Stimulated activated naive B cell treated with anti-CD40 and anti-IgM and Interleukin-4, amounts not matched to agents 10 μg/mL and 1 μg/mL and 100 μg/mL, for 72 hours (primary cell): ENCODE measurements around the gene RERE.
A peak's percentile ranks its signal among the peaks of the same experiment; 100 is the strongest.

ENCODE experiments used
- ATAC-seq, 2 donors: fragments of 150-1000 bp; cut with Tn5 transposase; replicated peaks; 2 replicates each; pipeline ENCODE4 v1.10.0; 2021; ENCODE audit warnings: moderate library complexity in 1 of 2
- DNase-seq: peaks from one replicate; pipeline ENCODE4 v3.0.0; 2021
- H3K27ac Mint-ChIP-seq: one replicate; pipeline ENCODE4 v1.8.0; 2022; ENCODE audit warnings: mild to moderate bottlenecking, mixed read lengths
- H3K27me3 Mint-ChIP-seq, 2 donors: one replicate each; pipeline ENCODE4 v1.8.0; 2022; ENCODE audit warnings: mixed read lengths in 2 of 2
- H3K36me3 Mint-ChIP-seq, 2 donors: one replicate each; pipeline ENCODE4 v1.8.0; 2022; ENCODE audit warnings: mixed read lengths in 2 of 2, mild to moderate bottlenecking in 1 of 2
- H3K4me1 Mint-ChIP-seq, 2 donors: one replicate each; pipeline ENCODE4 v1.8.0; 2022; ENCODE audit warnings: mixed read lengths in 2 of 2, mild to moderate bottlenecking in 1 of 2
- H3K4me3 Mint-ChIP-seq, 2 donors: one replicate each; pipeline ENCODE4 v1.8.0; 2022; ENCODE audit warnings: mild to moderate bottlenecking in 2 of 2, mixed read lengths in 2 of 2, moderate library complexity in 1 of 2
- H3K9me3 Mint-ChIP-seq, 2 donors: one replicate each; pipeline ENCODE4 v1.8.0; 2022; ENCODE audit warnings: mixed read lengths in 2 of 2, mild to moderate bottlenecking in 1 of 2

Gene RERE

GRCh38 chr1:8652467-8653046 lies 164.9 kb downstream of the RERE start:
- Mint-ChIP-seq H3K27me3 (no peaks in the 10 kb centered on the region), H3K9me3 (no peaks in the 10 kb centered on the region), H3K27ac (peak overlapping the region; percentile 81), H3K4me3 (no peak overlapping the region), H3K4me1 (peaks cover 36 to 63% of the 10 kb centered on the region in 2 donors), H3K36me3 (peaks cover 21 to 39% of the 10 kb centered on the region in 2 donors)
- ATAC-seq (peak; percentile 33 to 50), DNase-seq (no peak)

DNA sequence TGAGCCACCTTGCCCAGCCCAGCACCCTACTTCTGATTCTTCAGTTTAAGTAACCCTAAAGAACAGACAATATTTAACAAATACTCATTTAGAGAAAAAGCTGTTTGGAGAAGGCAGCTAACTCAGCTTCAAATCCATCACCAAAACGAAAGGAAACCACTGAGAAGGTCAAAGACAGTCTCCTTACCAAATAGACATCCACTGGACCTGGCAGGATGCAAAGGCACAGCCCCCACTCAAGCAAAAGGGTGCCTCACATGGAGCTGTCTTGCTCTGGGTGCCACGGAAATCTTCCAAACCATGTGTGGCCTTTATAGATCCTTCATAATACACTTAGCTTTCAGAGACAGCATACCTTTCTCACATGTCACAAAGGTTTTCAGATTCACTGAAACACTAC lies 165.5 kb downstream of the RERE start:
- no peaks in the 10 kb centered on the region for H3K27me3 Mint-ChIP-seq
- ATAC-seq (no peak), DNase-seq (no peak)
- H3K4me1 Mint-ChIP-seq, result peaks cover 37 to 69% of the 10 kb centered on the region in 2 donors
- H3K36me3 Mint-ChIP-seq, result peaks cover 21 to 39% of the 10 kb centered on the region in 2 donors
- H3K9me3 Mint-ChIP-seq, result no peaks in the 10 kb centered on the region
- H3K27ac Mint-ChIP-seq, result peak overlapping the region; percentile 81
- no peak overlapping the region for H3K4me3 Mint-ChIP-seq

- peak overlapping the region; percentile 42 for H3K27ac Mint-ChIP-seq
- H3K4me1 Mint-ChIP-seq, result peaks cover 40 to 74% of the 10 kb centered on the region in 2 donors
- no peaks in the 10 kb centered on the region for H3K27me3 Mint-ChIP-seq
- DNase-seq (no peak), ATAC-seq (peak; percentile 37 to 44)
- peaks cover 19 to 43% of the 10 kb centered on the region in 2 donors for H3K36me3 Mint-ChIP-seq
- no peak overlapping the region for H3K4me3 Mint-ChIP-seq
- no peaks in the 10 kb centered on the region for H3K9me3 Mint-ChIP-seq
Measured at GRCh38 chr1:8651236-8651890, 166.1 kb downstream of the RERE start.

- no peaks in the 10 kb centered on the region for H3K9me3 Mint-ChIP-seq
- H3K36me3 Mint-ChIP-seq, result peaks cover 7 to 34% of the 10 kb centered on the region in 2 donors
- DNase-seq (no peak), ATAC-seq (no peak)
- H3K4me3 Mint-ChIP-seq, result no peak overlapping the region
- H3K4me1 Mint-ChIP-seq, result peaks cover 36 to 78% of the 10 kb centered on the region in 2 donors
- H3K27ac Mint-ChIP-seq, result no peak overlapping the region
- H3K27me3 Mint-ChIP-seq, result no peaks in the 10 kb centered on the region
Measured at GRCh38 chr1:8649875-8650274, 167.6 kb downstream of the RERE start.

DNA sequence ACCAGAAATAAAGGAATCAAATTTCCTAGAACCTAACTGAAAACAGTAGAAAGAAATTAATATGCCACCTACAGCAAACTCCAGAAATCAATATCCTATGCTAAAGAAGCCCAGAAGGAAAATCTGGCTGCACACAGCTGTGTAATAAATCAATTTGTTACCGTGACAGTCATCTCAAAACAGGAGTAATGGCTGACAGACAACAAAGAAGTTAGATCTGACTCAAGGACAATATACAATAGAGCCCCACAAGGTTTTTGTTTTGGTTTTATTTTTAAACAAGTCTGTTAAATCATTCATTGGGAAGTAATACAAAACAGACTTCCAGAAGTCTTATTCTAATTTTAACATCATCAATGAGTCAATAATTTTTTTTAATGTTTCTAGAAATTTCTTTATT lies 168.4 kb downstream of the RERE start:
- H3K4me1 Mint-ChIP-seq, result peaks cover 39 to 78% of the 10 kb centered on the region in 2 donors

GRCh38 chr1:8646996-8647395 lies 170.4 kb downstream of the RERE start:
- Mint-ChIP-seq H3K4me3 (no peak overlapping the region), H3K27me3 (no peaks in the 10 kb centered on the region), H3K36me3 (peaks cover 2 to 23% of the 10 kb centered on the region in 2 donors), H3K27ac (peak overlapping the region; percentile 25), H3K4me1 (peaks cover 32 to 76% of the 10 kb centered on the region in 2 donors), H3K9me3 (no peaks in the 10 kb centered on the region)
- ATAC-seq (no peak), DNase-seq (no peak)

More for the DNA sequence above, 168.4 kb downstream of the RERE start:
- H3K9me3 Mint-ChIP-seq, result no peaks in the 10 kb centered on the region
- H3K4me3 Mint-ChIP-seq, result no peak overlapping the region
- H3K27ac Mint-ChIP-seq, result no peak overlapping the region
- DNase-seq (no peak), ATAC-seq (peak; percentile 67 to 78)
- no peaks in the 10 kb centered on the region for H3K27me3 Mint-ChIP-seq
- peaks cover 4 to 33% of the 10 kb centered on the region in 2 donors for H3K36me3 Mint-ChIP-seq

- Mint-ChIP-seq H3K4me1 (peaks cover 27 to 68% of the 10 kb centered on the region in 2 donors), H3K4me3 (no peak overlapping the region), H3K27me3 (no peaks in the 10 kb centered on the region), H3K36me3 (peaks cover 2 to 23% of the 10 kb centered on the region in 2 donors), H3K9me3 (no peaks in the 10 kb centered on the region), H3K27ac (no peak overlapping the region)
- DNase-seq, result no peak
- no peak for ATAC-seq
Measured at GRCh38 chr1:8646189-8646588, 171.3 kb downstream of the RERE start.

DNA sequence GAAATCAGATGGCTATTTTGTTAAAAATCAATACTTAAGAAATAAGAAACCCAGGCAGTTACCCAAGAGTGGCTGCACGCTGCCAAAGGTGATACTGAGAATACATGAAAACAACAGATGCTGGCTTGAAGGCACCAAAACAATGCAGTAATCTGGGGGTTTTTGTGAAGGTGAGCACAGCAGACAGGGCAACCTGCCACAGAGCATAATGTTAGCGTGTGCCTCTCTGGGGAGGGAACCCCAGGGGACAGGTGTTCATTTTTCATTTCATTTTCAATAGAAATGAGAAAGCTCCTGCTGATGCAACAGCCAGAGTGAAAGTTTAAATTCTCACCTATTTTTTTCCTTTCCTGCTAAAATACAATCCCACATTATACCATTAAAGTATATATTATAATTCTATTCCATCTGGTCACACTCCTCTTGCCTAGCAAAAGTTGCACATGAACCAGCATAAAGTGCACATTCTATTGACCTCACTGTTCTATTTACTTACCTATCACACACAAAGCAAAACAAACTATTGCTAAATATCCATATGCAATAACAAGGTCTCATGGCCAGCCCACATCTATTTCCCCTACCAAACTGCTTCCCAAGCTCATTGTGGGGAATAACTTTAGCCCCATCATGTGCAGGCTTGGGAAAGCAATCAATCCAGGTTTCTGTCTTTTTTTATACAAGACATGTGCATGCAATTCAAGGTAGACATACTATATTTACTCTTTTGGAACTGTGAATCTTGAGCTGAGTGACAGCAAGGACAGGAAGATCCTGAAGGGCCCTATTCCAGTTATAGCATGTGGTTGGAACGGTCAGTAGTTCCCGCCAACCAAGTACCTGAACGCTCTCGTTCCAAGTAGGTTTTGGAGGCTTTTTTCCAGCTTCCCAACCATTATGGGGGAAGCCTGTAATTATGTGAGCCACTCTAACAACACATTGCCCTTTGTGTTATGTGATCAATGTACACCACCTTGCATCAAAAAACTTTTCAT lies 173.6 kb downstream of the RERE start:
- H3K9me3 Mint-ChIP-seq, result no peaks in the 10 kb centered on the region
- DNase-seq, result peak; percentile 53
- H3K27ac Mint-ChIP-seq, result peak overlapping the region; percentile 9
- H3K36me3 Mint-ChIP-seq, result peaks cover 0 to 14% of the 10 kb centered on the region in 2 donors
- H3K4me3 Mint-ChIP-seq, result peak overlapping the region in 1 of 2 donors; percentile 19
- H3K27me3 Mint-ChIP-seq, result no peaks in the 10 kb centered on the region
- ATAC-seq, result peak; percentile 97 to 98
- peaks cover 24 to 60% of the 10 kb centered on the region in 2 donors for H3K4me1 Mint-ChIP-seq

- H3K4me1 Mint-ChIP-seq, result peaks cover 20 to 52% of the 10 kb centered on the region in 2 donors
- H3K4me3 Mint-ChIP-seq, result no peak overlapping the region
- ATAC-seq, result no peak
- H3K9me3 Mint-ChIP-seq, result no peaks in the 10 kb centered on the region
- peaks cover 0 to 14% of the 10 kb centered on the region in 2 donors for H3K36me3 Mint-ChIP-seq
- H3K27ac Mint-ChIP-seq, result no peak overlapping the region
- no peaks in the 10 kb centered on the region for H3K27me3 Mint-ChIP-seq
- DNase-seq, result no peak
Measured at GRCh38 chr1:8642114-8642513, 175.3 kb downstream of the RERE start.

GRCh38 chr1:8641377-8641997 lies 176.0 kb downstream of the RERE start:
- no peak overlapping the region for H3K4me3 Mint-ChIP-seq
- peaks cover 0 to 12% of the 10 kb centered on the region in 2 donors for H3K36me3 Mint-ChIP-seq
- no peaks in the 10 kb centered on the region for H3K27me3 Mint-ChIP-seq
- DNase-seq (no peak), ATAC-seq (no peak)
- no peaks in the 10 kb centered on the region for H3K9me3 Mint-ChIP-seq
- no peak overlapping the region for H3K27ac Mint-ChIP-seq
- peaks cover 19 to 47% of the 10 kb centered on the region in 2 donors for H3K4me1 Mint-ChIP-seq

DNA sequence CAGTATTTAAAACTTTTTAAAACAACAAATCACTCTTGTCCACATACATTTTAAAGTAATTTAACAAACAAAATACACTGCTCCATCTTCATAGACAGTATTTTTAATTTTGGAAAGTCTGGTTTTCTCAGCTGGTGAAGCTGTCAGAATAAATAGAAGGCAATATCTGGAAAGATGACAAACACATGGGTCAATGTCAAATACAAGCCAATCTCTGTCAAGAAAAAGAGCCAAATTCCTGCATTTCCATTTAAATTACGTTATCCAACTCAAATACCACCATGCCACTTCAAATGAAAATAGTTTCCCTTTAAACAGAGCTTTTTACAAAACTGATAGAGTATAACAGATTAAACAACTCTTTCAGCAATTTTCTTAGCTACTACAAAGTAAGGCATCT lies 176.5 kb downstream of the RERE start:
- ATAC-seq, result no peak
- Mint-ChIP-seq H3K27me3 (no peaks in the 10 kb centered on the region), H3K4me3 (no peak overlapping the region)

DNA sequence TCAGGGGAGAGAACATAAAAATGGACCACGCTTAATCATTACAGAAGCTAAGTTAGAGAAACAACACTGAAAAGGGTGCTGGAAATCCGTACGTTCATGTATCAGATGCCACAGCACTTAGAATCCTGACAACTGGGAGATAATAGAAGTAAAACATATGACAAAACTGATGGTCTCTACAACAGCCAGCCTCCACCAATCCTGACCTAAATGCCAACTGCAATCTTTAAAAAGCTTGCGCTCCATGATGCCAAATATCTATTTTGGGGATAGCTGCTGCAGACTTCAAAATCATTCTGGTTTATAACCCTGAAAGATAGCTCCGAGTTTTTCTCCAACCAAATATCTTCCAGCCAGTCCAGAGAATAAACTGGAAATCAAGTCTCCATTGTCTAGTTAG lies 178.3 kb downstream of the RERE start:
- H3K9me3 Mint-ChIP-seq, result no peaks in the 10 kb centered on the region
- no peak for ATAC-seq
- H3K4me1 Mint-ChIP-seq, result peaks cover 17 to 30% of the 10 kb centered on the region in 2 donors
- no peak for DNase-seq
- peaks cover under 1 to 9% of the 10 kb centered on the region in 2 donors for H3K36me3 Mint-ChIP-seq
- H3K27ac Mint-ChIP-seq, result no peak overlapping the region
- H3K4me3 Mint-ChIP-seq, result no peak overlapping the region
- no peaks in the 10 kb centered on the region for H3K27me3 Mint-ChIP-seq

More for the DNA sequence above, 176.5 kb downstream of the RERE start:
- H3K36me3 Mint-ChIP-seq, result peaks cover 0 to 10% of the 10 kb centered on the region in 2 donors
- no peak overlapping the region for H3K27ac Mint-ChIP-seq
- no peaks in the 10 kb centered on the region for H3K9me3 Mint-ChIP-seq
- no peak for DNase-seq
- H3K4me1 Mint-ChIP-seq, result peaks cover 17 to 41% of the 10 kb centered on the region in 2 donors

DNA sequence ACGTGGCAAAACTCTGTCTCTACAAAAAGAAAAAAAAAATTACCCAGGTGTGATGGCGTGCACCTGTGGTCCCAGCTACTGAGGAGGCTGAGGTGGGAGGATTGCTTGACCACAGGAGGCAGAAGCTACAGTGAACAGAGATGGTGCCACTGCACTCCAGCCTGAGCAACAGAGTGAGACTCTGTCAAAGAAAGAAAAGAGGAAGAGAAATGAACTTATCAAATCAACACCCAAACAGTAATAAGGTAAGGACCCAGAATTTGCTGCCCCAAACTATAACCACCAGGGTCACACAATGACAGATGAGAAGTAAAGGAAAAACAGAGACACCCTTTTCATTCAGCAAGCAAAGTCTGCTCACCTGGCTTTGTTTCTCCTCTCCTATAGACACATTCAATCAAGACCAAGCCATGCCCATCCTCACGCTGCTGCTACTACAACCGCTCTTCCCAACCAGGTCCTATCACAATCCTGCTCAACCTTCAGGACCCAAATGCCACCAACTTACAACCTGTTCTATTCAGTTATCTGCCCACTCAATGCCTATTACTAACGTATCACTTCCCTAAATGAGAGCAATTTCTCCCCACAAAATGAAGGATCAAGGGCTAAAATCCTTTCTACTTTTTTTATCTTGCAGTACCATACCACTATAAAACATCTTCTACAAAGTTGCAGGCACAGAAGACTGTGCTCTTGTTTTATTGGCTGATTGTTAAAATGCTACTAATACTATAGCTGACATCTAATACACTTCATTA lies 183.5 kb downstream of the RERE start:
- Mint-ChIP-seq H3K36me3 (peaks cover 9 to 22% of the 10 kb centered on the region in 2 donors), H3K4me3 (peak overlapping the region; percentile 2 to 3), H3K4me1 (peaks cover 37 to 57% of the 10 kb centered on the region in 2 donors), H3K9me3 (no peaks in the 10 kb centered on the region), H3K27me3 (no peaks in the 10 kb centered on the region), H3K27ac (peak overlapping the region; percentile 4)
- DNase-seq (no peak), ATAC-seq (peak; percentile 21 to 40)
